Measurements from ENCODE around the gene TMOD2. TPM values are rescaled to one million over a fixed set of nuclear protein-coding genes. Genes with fewer than 3 reads are reported as not detected.

The TMOD2 gene
- total RNA-seq, 2 donors from 2014 or later = 2.4 to 7.2 TPM

DNA sequence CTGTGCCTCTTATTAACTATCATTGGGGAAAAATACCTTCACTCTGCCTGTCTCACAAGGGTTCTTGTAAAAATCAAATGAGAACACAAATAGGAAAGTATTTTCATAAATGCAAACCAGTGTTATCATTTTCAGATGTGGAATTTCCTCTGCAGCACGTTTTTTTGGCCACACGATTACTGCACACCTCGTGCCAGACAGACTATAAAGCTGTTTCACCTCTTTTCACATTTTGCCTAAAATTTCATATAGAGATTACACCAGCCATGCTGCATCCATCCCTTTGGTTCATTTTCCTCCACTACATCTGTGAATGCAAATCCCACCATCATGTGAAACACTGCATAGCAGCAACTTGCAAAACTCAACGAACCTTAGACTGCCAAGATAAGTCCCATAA, 1.2 kb upstream of the TMOD2 start:
- DNase-seq = no peak
- Histone ChIP-seq H3K36me3 (no peaks in the 10 kb centered on the region), H3K4me3 (no peak overlapping the region), H3K27me3 (no peaks in the 10 kb centered on the region), H3K4me1 (no peaks in the 10 kb centered on the region), H3K27ac (no peak overlapping the region), H3K9me3 (no peaks in the 10 kb centered on the region), H3K9ac (ENCODE audit: low read depth in 2 of 2, low read length in 2 of 2) (no peak overlapping the region)
- intact Hi-C loops (cut with DNase I) = no loop called here
- TF ChIP-seq, protein P1, sequence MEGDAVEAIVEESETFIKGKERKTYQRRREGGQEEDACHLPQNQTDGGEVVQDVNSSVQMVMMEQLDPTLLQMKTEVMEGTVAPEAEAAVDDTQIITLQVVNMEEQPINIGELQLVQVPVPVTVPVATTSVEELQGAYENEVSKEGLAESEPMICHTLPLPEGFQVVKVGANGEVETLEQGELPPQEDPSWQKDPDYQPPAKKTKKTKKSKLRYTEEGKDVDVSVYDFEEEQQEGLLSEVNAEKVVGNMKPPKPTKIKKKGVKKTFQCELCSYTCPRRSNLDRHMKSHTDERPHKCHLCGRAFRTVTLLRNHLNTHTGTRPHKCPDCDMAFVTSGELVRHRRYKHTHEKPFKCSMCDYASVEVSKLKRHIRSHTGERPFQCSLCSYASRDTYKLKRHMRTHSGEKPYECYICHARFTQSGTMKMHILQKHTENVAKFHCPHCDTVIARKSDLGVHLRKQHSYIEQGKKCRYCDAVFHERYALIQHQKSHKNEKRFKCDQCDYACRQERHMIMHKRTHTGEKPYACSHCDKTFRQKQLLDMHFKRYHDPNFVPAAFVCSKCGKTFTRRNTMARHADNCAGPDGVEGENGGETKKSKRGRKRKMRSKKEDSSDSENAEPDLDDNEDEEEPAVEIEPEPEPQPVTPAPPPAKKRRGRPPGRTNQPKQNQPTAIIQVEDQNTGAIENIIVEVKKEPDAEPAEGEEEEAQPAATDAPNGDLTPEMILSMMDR (IDR thresholded peaks at IDR 0.05) = no peak

DNA sequence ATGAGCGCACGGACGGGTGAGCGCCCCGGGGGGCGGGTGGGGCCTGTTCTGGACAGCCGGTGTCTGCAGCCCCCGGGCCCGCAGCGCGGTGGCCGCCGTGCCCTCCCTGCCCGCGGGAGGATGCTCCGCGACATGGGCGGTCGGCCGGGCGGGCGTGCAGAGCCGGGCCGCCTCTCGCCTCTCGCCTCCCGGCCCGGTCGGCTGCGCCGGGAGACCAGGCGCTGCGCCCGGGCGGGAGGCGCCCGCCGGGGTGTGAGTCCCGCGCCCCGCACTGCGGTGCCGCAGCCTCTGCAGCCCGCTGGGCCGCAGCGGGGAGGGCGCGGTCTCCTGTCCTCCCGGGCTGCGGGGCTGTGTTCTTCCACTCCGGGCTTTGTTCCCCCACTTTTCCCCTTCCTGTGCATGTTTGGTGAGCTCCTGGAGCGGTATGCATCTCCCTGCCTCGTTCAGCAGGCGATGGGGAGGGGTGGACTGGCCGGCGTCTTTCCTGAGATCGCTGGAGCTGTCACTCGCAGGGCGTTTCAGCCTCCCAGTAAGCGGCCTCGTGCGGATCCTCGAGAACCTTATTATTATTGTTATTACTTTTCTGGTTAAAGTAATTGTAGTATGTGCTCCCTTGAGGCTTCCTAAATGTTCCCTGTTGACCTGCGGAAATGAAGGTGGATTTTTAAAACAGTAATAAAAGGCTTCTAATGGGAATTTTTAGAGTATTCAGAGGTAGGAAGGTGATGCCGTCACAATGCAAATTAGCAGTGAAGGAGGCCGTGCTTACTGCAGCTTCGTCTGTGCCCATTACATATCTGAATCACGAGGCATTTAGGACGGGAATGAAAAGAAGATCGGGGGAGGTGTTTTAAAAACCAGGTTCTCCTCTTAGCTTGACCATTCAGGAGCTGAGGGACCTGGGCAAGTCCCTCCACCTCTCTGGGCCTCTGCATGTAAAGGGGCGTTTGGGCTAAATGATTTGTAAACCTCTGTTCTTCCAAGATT, 593 bp downstream of the TMOD2 start:
- peak; percentile 45 for DNase-seq
- intact Hi-C loops (cut with DNase I) = no loop called here
- Histone ChIP-seq H3K4me3 (peak overlapping the region; percentile 61), H3K9ac (ENCODE audit: low read depth in 2 of 2, low read length in 2 of 2) (peak overlapping the region; percentile 41 to 53), H3K27ac (no peak overlapping the region), H3K9me3 (no peaks in the 10 kb centered on the region), H3K27me3 (no peaks in the 10 kb centered on the region), H3K36me3 (no peaks in the 10 kb centered on the region), H3K4me1 (no peaks in the 10 kb centered on the region)
- TF ChIP-seq, protein P1 (IDR thresholded peaks at IDR 0.05) = no peak

DNA sequence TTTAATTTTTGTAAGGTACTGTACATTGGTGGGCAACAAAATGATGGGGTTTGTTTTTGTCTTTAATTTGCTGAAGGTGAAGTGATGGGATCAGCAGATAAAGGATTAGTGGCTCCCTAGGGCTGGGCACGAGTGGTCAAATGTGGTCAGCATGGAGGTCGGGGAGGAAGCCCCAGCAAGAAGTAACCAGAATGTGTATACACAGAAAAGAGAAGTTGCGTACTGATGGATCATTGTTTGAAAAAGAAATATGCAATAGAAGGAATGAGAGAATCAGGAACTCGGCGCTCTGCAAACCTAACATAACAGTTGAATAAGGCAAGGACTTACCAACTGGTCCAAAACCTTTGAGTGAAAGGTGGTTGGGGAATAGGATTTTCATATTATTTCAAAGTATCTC, 1.5 kb downstream of the TMOD2 start:
- Histone ChIP-seq H3K36me3 (no peaks in the 10 kb centered on the region), H3K9me3 (no peaks in the 10 kb centered on the region), H3K4me1 (no peaks in the 10 kb centered on the region), H3K9ac (ENCODE audit: low read depth in 2 of 2, low read length in 2 of 2) (no peak overlapping the region), H3K27me3 (no peaks in the 10 kb centered on the region), H3K4me3 (no peak overlapping the region), H3K27ac (no peak overlapping the region)
- intact Hi-C loops (cut with DNase I) = no loop called here
- DNase-seq = no peak
- TF ChIP-seq, protein P1 (IDR thresholded peaks at IDR 0.05) = no peak

DNA sequence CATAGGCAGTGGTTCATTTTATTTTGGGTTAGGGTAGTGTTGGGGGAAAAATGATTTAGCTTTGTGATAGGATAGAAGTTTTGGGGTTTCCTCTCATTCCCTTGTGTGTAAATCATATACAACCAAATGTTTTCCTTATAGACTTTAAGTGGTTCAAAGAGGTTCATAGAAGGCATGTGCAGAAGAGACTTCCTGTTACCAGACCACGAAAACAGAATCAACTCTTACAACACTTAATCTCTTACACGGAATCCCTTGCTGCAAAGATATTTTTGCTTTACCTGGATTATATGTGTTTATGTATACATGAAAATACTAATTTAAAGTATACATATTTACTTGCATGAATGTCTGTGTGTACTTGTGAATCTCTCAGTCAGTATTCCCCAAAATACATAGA, 2.9 kb downstream of the TMOD2 start:
- intact Hi-C loops (cut with DNase I) = no loop called here
- no peaks in the 10 kb centered on the region for H3K4me1 ChIP-seq
- no peaks in the 10 kb centered on the region for H3K27me3 ChIP-seq
- H3K9ac ChIP-seq (ENCODE audit: low read depth in 2 of 2, low read length in 2 of 2) = no peak overlapping the region
- no peaks in the 10 kb centered on the region for H3K36me3 ChIP-seq
- TF ChIP-seq, protein P1 (IDR thresholded peaks at IDR 0.05) = no peak
- H3K4me3 ChIP-seq = no peak overlapping the region
- no peaks in the 10 kb centered on the region for H3K9me3 ChIP-seq
- no peak overlapping the region for H3K27ac ChIP-seq
- DNase-seq = no peak

DNA sequence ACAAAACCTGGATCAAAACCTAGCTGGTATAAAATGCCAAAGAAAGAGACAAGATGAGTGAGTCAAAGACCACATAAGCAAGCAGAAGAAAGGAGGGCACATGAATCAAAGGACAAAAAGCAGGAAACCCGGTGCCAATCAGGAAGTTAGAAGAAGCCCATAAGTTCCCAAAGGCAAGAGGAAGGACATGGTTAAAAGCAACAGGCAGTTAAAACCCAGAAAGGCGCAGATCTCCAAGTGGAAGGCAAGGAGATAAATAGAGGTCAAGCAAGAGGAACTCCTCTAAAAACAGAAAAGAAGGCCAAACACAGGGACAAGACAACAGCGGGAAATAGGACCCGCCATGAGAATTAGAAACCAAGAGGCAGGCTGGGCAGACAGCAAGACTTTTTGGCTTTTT, 4.4 kb downstream of the TMOD2 start:
- Histone ChIP-seq H3K4me1 (no peaks in the 10 kb centered on the region), H3K9me3 (no peaks in the 10 kb centered on the region), H3K9ac (ENCODE audit: low read depth in 2 of 2, low read length in 2 of 2) (no peak overlapping the region), H3K4me3 (no peak overlapping the region), H3K27me3 (no peaks in the 10 kb centered on the region), H3K36me3 (no peaks in the 10 kb centered on the region), H3K27ac (no peak overlapping the region)
- TF ChIP-seq, protein P1 (IDR thresholded peaks at IDR 0.05) = no peak
- DNase-seq = no peak
- intact Hi-C loops (cut with DNase I) = no loop called here
